Measurements from ENCODE around the gene FZR1.
"Not testable (repeated sequence)": the region's sequence is repeated elsewhere in the genome, so short reads cannot be mapped to it uniquely, and the experiment has no call there.

Gene FZR1

GRCh38 chr19:3584036-3584802 is 78.1 kb downstream of the FZR1 start:
- not testable (repeated sequence) for H3K9ac ChIP-seq (ENCODE audit: low read depth in 1 of 2, low read length in 2 of 2); H3K4me3 ChIP-seq (ENCODE audit: low read length in 2 of 2); H3K36me3 ChIP-seq (ENCODE audit: control insufficient read depth in 2 of 2, insufficient read depth in 2 of 2, low read length in 2 of 2); H3K4me1 ChIP-seq (ENCODE audit: control insufficient read depth in 2 of 2, insufficient read depth in 2 of 2, low read length in 2 of 2); H3K27me3 ChIP-seq (ENCODE audit: control insufficient read depth in 2 of 2, insufficient read depth in 2 of 2, low read length in 2 of 2); H3K27ac ChIP-seq (ENCODE audit: low read depth in 2 of 2, low read length in 2 of 2); H3K9me3 ChIP-seq (ENCODE audit: control insufficient read depth in 2 of 2, low read length in 2 of 2)

- H3K27me3 ChIP-seq (ENCODE audit: control insufficient read depth in 2 of 2, insufficient read depth in 2 of 2, low read length in 2 of 2), result peaks cover 3 to 5% of the 10 kb centered on the region in 2 donors
- peaks cover 0 to 4% of the 10 kb centered on the region in 2 donors for H3K4me1 ChIP-seq (ENCODE audit: control insufficient read depth in 2 of 2, insufficient read depth in 2 of 2, low read length in 2 of 2)
- no peak within 1 kb of the TSS for H3K27ac ChIP-seq (ENCODE audit: low read depth in 2 of 2, low read length in 2 of 2)
- no peaks in the 10 kb centered on the region for H3K9me3 ChIP-seq (ENCODE audit: control insufficient read depth in 2 of 2, low read length in 2 of 2)
- H3K36me3 ChIP-seq (ENCODE audit: control insufficient read depth in 2 of 2, insufficient read depth in 2 of 2, low read length in 2 of 2), result no peaks in the 10 kb centered on the region
- no peak within 1 kb of the TSS for H3K9ac ChIP-seq (ENCODE audit: low read depth in 1 of 2, low read length in 2 of 2)
- peak within 1 kb of the TSS; percentile 20 to 41 for H3K4me3 ChIP-seq (ENCODE audit: low read length in 2 of 2)
Observed at GRCh38 chr19:3585301-3586126, 79.4 kb downstream of the FZR1 start, which contains the start of gene GIPC3. TSS of gene GIPC3 (plus strand) at chr19:3585478. CDS start at chr19:3585598, 120 bp downstream.

GRCh38 chr19:3586127-3586626 is 80.1 kb downstream of the FZR1 start:
- Histone ChIP-seq H3K36me3 (ENCODE audit: control insufficient read depth in 2 of 2, insufficient read depth in 2 of 2, low read length in 2 of 2) (no peaks in the 10 kb centered on the region), H3K9ac (ENCODE audit: low read depth in 1 of 2, low read length in 2 of 2) (no peak overlapping the region), H3K9me3 (ENCODE audit: control insufficient read depth in 2 of 2, low read length in 2 of 2) (no peaks in the 10 kb centered on the region), H3K27ac (ENCODE audit: low read depth in 2 of 2, low read length in 2 of 2) (no peak overlapping the region), H3K27me3 (ENCODE audit: control insufficient read depth in 2 of 2, insufficient read depth in 2 of 2, low read length in 2 of 2) (peaks cover 3 to 5% of the 10 kb centered on the region in 2 donors), H3K4me3 (ENCODE audit: low read length in 2 of 2) (peak overlapping the region; percentile 20 to 41), H3K4me1 (ENCODE audit: control insufficient read depth in 2 of 2, insufficient read depth in 2 of 2, low read length in 2 of 2) (peaks cover 0 to 4% of the 10 kb centered on the region in 2 donors)

GRCh38 chr19:3586707-3587346 is 80.7 kb downstream of the FZR1 start:
- Histone ChIP-seq H3K4me3 (ENCODE audit: low read length in 2 of 2) (no peak overlapping the region), H3K4me1 (ENCODE audit: control insufficient read depth in 2 of 2, insufficient read depth in 2 of 2, low read length in 2 of 2) (peaks cover 0 to 4% of the 10 kb centered on the region in 2 donors), H3K9me3 (ENCODE audit: control insufficient read depth in 2 of 2, low read length in 2 of 2) (no peaks in the 10 kb centered on the region), H3K36me3 (ENCODE audit: control insufficient read depth in 2 of 2, insufficient read depth in 2 of 2, low read length in 2 of 2) (no peaks in the 10 kb centered on the region), H3K27ac (ENCODE audit: low read depth in 2 of 2, low read length in 2 of 2) (no peak overlapping the region), H3K27me3 (ENCODE audit: control insufficient read depth in 2 of 2, insufficient read depth in 2 of 2, low read length in 2 of 2) (peaks cover 3 to 5% of the 10 kb centered on the region in 2 donors), H3K9ac (ENCODE audit: low read depth in 1 of 2, low read length in 2 of 2) (no peak overlapping the region)
